HG03432 (cell line): ENCODE results near the gene ENTR1.
A peak's percentile ranks its signal among the peaks of the same experiment; 100 is the strongest.

Experiments used
- ATAC-seq: cut with Tn5 transposase; IDR thresholded peaks from one replicate; pipeline ENCODE4 v1.9.1; 2021; ENCODE audit warnings: mild to moderate bottlenecking, moderate library complexity; ENCODE audit not compliant: unreplicated experiment

The ENTR1 gene

DNA sequence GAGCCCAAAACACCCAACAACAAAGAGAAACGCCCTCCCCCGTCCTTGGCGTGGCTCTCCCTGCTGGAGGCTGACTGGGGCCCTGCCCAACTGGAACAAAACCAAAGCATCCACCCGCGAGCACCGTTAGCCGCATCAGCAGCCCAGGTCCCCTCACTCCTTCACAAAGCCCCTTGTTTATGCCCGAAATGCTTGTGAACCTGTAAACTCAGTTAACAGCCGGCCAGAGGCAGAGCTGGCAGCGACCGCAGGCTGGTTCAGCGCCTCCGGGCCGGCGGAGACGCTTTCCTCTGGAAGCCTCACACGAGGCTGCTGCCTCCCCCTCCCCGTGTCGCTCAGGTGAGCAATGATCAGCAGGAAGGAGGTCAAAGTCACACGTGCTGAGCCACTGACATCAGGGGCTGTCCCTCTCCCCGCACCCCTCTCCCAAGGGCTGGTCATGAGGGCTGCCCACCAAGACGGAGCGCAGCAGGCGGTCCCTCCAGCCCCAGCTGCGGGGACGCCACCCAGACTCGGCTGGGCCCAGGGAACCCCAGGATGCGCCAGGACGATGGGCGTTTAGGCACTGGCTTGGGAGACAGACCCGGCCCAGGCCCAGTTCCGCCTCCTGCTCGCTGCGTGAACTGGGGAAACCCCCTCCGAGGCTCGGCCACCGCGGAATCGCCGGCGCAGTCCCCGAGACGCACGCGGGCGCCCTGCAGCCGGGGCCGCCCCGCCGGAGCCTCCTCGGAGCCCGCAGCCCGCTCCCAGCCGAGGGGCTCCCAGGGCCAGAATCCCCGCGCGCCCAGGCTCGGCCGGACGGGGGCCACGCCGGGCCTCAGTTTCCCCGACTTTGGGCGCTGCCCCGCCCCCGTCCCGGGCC, 11.0 kb downstream of the ENTR1 start:
- peak; percentile 24 for ATAC-seq

DNA sequence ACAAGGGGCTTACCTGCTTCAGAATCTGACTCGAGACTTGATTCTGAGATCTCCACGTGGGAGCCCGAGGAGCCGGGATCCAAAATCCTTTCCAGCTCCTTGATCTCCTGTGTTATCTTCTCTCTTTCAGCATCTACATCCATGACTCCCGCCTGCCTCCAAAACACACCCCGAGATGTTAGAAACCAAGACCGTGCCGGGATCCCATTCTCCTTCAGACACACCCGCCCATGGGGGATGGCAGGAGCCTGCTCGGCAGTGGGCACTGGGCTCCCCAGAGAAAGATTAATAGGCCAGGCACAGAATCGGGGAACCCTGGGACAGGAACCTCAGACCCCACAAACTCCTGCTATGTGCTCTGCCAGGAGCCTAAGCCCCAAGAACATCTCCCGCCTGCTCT, 12.1 kb downstream of the ENTR1 start:
- ATAC-seq = no peak

DNA sequence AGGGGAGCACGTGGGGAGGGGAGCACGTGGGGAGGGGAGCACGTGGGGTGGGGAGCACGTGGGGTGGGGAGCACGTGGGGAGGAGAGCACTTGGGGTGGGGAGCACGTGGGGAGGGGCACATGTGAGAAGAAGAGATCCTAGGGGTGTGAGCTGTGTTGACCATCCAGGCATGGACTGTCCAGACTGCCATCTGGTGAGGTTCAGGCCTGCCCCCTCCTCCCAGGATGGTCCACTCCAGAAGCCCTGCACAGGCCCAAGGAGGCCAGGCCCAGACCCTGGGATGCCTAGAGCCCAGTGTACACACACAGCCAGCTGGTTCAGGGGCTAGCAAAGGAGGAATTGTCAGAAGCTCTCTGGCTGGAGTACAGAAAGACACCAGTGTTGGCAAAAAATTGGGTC, 12.8 kb downstream of the ENTR1 start:
- ATAC-seq = no peak

DNA sequence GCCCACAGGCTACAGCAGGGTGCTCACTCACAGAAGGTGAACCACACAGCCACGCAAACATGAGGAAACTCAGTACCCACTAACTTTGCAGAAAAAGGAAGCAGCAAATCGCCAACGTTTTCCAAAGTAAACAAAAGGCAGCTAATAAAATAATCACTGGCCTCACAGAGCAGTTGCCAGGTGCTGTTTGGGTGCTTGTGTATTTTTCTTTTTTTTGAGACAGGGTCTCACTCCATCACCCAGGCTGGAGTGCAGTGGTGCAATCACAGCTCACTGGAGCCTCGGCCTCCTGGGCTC, 14.2 kb downstream of the ENTR1 start:
- ATAC-seq = no peak

DNA sequence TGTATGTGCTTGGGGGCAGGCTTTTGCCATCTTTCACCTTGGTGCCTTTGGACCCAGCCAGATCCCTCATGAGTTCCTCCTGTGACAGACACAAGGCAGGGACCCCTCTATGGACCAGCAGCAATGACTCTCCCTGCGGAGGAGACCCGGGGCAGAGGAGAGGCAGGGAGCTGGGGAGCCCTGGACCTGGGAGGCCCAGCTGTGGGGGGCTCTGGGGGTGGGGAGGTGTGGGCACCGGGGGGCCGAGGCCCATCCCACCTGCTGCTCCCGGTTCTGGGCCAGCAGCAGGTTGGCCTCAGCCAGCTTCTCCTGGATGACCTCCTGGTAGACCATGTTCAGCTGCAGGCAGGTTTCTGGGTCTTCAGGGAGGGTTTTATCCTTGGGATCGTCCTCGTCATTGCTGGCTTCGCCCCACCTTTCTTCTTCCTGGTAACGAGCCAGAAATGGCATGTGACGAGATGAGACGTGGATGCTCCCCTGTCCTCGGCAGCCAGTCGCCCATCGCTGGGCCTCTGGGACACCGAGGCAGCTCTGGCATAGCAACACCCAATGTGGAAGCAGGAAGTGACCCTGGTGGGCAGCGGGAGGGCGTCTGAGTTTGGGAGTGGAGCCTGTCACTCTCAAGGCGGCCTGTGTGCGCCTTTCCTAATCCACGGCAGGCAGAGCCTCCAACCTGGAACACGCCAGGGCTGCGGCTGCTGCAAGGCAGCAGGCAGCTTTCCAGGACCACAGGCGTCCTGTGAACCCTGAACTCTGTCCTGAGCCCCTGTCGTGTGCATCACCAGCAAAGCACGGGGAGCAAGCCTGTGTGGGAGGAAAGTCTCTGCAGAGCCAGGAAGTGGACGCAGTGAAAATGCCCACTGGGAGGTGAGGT, 14.8 kb downstream of the ENTR1 start:
- ATAC-seq = no peak

DNA sequence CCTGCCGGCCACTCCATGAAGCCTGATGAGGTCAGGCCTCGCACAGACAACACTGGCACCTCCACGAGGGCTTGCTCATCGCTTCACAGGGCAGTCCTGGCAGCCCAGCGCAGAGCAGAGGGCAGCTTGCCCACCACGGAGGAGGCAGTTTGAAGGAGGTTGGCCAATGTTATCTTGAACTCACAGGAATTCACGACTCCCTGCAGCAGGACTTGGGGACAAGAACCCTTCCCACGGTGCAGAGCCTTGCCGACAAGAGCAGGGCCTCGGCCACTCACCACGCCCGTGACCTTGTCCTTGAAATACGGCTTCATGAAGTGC, 15.4 kb downstream of the ENTR1 start:
- no peak for ATAC-seq

DNA sequence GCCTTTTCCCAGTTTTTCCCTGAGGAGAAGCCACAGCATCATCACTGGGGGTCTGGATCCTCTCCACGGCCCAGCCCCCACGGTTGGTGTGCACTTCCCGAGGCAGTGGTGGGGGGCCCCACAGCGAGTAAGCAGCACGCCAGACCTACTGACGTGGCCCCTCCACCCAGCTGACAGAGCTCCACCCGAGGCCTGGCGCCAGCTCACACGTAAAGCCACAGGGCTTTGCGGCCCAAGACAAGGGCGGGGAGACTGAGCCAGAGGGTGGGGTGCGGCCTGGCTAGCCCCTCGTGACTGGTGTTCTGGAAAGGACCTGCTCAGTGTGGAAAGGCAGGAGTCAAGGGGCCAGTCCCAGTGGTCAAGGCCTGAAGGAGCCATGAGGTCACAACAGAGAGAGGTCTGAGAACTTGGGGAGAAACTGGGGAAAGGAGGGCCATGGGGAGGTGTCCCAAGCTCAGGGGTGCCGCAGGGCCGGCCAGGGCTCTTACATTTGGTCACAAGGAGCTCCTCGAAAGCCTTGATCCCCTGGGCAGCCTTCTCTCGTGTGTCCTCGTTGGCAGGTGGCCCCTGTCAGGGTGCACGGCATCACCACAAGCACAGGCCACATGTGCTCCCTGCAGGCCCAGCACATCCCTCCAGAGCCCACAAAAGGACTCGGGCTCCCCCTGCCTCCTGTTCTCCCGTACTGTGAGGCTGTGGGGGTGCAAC, 15.9 kb downstream of the ENTR1 start:
- ATAC-seq = no peak

DNA sequence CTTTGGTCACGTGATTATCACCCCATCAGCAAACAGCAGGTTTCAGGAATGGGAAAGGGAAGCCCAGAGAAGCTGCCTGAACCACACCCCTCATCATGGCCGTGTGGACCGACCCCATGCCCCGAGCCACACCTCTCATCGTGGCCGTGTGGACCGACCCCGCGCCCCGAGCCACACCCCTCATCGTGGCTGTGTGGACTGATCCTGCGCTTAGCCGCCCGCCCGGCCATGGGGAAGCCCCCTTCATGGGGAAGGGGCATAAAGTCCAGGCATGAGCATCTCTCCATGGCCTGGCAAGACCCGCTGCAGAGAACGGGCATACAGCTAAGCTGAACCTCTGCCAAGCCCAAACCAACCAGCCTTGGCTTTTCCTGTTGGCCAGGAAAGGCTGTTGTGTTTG, 16.9 kb downstream of the ENTR1 start:
- ATAC-seq = no peak

DNA sequence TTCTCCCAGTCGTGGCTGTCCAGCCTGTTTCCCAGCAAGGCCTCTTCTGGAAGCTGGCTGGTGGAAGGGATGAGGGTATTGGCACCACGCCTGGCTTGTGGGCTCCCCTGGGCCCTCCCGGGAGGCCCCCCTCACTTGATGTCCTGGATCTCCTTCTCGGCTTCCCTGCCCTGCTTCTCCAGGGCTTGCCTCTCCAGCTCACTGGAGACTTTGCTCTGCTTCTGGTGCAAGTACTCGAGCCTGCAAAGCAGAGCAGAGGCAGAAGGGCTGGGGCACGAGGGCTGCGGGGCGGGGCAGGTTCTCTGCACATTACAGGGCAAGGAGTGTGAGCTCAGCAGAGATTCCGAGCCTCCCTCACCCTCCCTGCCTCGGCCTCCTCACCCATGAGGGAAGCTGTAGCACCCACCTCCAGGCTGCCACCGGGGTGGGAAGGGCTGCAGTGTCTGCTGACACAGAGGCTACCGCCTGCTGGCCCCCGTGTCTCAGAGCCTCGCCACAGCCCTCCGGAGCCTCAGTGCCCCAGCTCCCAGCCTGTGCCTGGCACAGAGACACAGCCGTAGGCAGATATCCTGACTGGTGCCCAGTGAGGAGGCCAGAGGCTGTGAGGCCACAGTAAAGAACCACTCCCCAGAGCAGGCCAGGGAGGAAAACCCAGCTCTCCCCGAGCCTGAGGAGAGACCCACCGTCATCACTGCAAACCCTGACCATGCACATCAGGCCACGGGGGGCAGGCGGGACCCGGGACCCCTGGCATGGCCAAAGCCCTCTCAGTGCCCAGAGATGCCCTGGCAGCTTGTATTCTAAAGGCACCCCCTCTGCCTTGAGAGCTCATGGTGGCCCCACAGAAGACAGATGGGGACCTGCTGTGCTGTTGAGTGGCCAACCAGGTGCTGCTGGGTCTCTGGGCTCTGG, 17.6 kb downstream of the ENTR1 start:
- no peak for ATAC-seq

DNA sequence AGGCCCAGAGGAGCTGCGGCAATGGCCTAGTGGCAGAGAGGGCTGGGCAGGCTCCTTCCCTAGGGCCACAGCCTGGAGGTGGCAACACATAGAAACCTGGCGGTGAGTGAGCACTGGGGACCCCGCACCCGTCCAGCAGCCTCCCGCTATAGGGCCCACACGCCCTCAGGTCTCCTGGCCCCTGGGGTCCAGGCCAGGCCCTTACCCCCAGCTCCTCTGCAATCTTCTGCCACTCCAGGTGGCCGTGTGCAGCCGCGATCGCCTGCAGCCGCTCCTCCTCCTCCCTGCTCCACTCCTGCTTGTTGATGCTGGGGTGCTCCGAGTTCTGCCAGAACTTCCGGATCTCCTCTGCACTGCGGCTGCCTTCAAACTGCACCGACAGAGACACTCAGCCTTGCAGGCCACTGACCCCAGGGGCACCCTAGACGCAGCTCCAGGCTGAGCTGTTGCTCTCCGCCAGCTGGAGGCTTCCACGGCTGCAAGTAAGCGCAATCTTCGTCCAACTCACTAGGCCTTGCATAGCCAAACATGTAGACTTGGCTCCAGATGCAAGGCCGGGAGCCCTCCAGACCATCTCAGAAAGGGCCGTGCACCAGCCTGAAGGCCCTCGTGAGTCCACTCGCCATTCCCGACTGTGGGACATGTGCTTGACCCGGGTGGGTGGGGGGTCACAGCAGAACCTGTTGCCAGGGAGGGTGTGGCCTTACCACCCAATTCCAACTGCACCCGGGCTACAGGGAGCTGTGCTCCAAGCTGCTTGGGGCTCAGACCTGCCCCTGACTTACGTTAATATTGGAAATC, 18.5 kb downstream of the ENTR1 start:
- ATAC-seq = no peak

DNA sequence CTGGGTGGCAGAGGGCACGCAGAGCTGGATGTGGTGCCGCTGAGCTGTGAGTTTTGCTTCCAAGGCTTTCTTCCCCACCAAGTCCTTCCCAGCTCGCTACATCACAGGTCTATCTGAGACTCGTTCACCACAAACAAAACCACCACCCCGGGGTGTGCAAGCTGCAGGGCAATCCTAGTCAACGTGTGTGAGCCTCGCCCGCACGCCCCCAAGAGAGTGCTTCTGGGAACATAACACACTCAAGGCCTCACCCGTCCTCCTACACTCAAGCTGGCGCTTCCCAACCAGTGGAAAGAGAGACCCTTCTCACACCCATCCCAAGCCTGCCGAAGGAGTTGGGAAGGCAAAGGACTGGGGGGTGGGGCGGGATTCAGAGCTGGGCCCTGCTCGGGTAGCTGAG, 21.0 kb downstream of the ENTR1 start:
- ATAC-seq = no peak

DNA sequence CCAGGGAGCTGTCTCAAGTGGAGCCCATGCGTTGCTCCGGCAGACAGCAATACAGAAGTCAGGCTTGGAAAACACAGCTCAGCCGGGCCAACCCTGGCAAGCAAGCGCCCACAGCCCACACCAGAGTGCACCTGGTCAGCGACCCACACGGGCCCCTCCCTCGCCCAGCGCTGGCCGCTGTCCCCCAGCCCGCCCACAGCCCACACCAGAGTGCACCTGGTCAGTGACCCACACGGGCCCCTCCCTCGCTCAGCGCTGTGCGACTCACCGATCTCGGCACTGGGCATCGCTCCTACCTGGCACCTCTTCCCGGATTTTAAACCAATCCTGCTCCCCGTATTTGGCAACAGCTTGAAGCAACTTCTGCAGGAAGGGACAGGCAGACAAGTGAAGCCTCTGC, 23.2 kb downstream of the ENTR1 start:
- ATAC-seq = no peak

DNA sequence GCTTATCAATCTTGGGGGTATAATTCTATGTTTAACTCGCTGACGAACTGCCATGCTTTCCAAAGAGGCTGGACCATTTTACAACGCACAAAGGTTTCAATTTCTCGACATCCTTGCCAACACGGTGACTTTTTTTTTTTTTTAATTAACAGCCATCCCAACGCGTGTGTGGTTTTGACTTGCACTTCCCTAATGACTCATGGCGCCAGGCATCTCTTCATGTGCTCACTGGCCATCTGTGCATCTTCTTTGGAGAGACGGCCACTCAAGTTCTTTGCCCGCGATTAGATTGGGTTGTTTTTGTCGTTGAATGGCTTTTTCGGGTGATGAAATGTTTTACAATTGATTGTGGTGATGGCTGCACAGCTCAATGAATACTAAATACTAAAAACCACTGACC, 24.4 kb downstream of the ENTR1 start:
- no peak for ATAC-seq

DNA sequence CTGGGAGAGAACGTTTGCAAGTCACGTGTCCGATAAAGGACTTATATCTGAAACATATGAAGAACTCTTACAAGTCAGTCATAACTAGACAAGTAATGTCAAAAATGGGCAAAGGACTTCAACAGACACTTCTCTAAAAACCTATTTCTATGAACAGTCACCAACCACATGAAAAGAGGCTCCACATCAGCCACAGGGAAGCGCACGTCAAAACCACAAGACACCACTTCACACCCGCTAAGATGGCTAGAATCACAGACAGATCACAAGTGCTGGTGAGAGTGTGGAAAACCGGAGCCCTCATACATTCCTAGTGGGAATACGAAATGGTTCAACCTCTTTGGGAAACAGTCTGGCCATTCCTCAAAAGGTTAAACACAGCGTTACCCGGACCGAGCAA, 25.4 kb downstream of the ENTR1 start:
- ATAC-seq = no peak

DNA sequence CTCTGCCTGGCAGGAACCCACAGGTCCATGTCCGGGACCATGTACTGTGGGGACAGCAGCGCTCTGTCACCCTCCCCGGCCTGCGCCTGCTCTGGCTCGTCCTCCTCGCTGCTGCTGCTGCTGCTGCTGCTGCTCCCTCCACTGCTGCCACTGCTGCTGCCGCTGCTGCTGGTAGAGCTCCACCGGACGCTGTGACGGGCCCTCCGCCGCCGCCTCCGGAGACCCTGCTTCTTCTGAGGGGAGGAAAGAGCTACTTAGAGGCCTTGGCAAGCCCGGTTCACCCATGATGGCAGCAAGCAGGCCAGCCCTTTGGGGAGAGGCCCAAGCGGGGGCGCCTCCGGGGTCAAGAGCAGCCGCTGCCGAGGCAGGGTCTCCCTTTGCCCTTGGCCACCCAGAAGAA, 27.0 kb downstream of the ENTR1 start:
- no peak for ATAC-seq

DNA sequence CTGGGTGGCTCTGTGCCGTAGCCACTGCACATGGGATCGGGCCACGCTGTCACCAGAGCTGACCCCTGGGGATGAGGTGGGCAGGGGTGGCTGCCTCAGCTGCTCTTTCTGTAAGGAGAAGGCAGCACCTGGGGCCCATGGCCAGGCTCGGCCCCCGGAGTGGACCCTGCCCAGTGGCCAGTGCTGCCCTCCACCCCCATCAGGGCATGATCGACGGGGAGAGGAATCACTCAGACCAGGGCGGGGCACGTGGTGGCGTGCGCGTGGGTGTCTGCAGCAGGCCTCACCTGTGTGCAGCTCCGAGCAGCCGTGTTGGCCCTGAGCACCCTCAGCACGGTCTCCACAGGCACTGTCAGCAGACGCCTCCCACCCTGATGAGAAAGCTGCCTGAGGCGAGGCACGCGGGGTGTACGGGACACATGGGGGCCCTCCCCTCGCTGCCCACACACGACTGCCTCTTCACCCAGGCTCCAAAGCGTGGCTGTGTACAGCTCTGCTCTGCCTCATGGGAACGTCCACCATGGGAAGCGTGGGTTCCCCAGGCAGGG, 28.4 kb downstream of the ENTR1 start:
- no peak for ATAC-seq

DNA sequence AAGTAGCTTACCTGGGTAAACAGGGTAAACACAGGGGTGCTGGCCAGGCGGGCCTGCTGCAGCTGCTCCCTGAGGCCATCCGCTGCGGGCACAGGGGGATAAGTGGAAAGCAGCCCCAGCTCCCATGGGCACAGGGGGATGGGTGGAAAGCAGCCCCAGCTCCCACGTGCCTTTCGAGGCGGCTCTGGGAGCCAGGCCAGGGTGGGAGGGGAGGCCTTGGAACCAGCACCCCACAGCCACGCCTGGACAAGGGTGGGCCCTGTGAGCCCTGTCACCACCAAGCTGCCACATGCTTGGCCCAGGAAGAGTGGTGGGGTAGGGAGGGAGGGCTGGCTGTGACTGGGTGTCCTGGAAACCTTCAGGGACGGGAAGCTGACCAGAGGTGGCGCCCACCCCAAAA, 29.1 kb downstream of the ENTR1 start:
- ATAC-seq = no peak

DNA sequence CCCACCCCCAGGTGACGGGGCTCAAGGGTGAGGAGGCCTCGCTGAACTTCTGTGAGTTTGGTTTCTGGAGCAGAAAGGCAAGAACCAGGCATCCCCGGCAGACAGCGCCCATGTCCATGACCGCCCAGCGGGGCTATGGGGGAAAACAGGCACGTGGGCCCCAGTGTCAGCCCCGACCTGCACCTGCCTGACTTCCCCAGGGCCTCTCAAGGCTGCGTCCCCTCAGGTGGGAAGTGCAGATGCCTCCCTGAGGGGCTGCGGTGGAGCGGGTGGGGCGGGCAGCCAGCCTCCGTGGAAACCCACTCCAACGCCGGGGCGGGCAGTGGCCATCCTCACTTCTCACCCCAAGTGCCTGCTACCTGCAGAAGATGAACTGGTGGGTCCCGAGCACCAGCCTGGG, 30.0 kb downstream of the ENTR1 start:
- ATAC-seq = no peak

DNA sequence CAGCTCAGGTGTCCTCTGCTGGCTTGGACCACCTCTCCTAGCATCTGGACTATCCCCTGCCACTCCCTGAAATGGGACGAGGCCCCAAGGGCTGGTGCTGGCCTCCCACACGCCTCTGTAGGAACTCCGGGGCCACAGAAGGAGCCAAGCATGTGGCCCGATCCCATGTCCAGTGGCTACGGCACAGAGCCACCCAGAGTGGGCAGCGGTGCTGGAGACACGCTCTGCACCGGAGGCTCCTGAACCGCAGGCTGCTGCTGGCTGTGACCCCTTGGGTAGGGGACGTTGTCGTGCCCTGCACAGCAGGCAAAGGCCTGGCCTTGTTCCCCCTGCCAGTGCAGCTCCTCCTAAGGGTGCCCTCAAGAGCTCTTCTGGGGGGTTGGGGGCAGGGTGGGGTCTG, 30.5 kb downstream of the ENTR1 start:
- ATAC-seq = no peak

DNA sequence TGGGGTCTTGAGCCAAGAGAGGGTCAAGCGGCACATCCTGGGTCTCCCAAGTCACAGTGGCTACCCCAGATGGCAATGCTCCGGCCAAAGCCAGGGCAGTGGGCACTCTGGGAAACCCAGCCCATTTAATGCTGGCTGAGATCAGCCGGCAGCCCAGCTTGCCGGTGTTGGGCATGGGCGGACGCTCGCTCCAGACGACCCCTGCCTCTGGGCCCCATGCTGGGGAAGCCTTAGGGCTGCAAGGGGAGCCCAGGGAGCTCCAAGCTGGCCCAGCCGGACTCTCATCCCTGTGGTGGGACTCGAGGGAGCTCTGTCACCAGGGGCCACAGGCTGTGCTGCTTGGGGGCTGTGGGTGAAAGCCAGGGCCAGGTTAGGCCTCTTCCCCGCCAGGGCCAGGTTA, 31.0 kb downstream of the ENTR1 start:
- ATAC-seq = no peak
